DND-41 (cell line): ENCODE data around the gene PAPOLG.

Source experiments
- CTCF ChIP-seq: IDR thresholded peaks from 2 replicates; pipeline ENCODE4 v1.5.1; 2012; ENCODE audit warnings: borderline replicate concordance, low read length, moderate library complexity, mild to moderate bottlenecking; ENCODE audit not compliant: poor library complexity, severe bottlenecking; ENCODE audit errors: extremely low read depth
- EZH2 ChIP-seq: IDR thresholded peaks from 3 replicates; pipeline ENCODE4 v1.6.1; 2012; ENCODE audit warnings: borderline replicate concordance, low read depth, mild to moderate bottlenecking, moderate library complexity, low read length, inconsistent platforms; ENCODE audit not compliant: severe bottlenecking

GRCh38 chr2:60804473-60804872, 48.4 kb downstream of the PAPOLG start:
- TF ChIP-seq CTCF (no peak), EZH2 (no peak)
